HEK293 (cell line): ENCODE data around the gene FMO1.

Source experiments
- CTCF ChIA-PET: fragments of 350-600 bp; formaldehyde crosslinking; extraction: SDS; loops from one replicate; lab custom pipeline; 2021; ENCODE audit warnings: antibody characterized with exemption; lab: Yijun Ruan, JAX
- POLR2A ChIA-PET: fragments of 300-600 bp; formaldehyde crosslinking; extraction: SDS; loops from one replicate; lab custom pipeline; 2020; ENCODE audit warnings: antibody characterized with exemption, inconsistent platforms; lab: Yijun Ruan, JAX
- H3K27ac ChIP-seq: fragments of 200-500 bp; sonication (Bioruptor generic); 2 replicates; pipeline ENCODE4 v1.5.1; 2014; ENCODE audit warnings: low read depth, low read length, control low read depth, inconsistent platforms; ENCODE audit errors: extremely low read depth
- H3K36me3 ChIP-seq, 2 experiments: fragments of 200-500 bp in 1 of 2; sonication (Bioruptor generic) in 1 of 2; 1 replicate in 1 of 2; 2 replicates in 1 of 2; pipeline ENCODE4 v1.5.1; 2014 to 2017; ENCODE audit warnings: inconsistent platforms in 2 of 2, low read length in 2 of 2; ENCODE audit not compliant: control insufficient read depth in 2 of 2, insufficient read depth in 1 of 2
- H3K4me1 ChIP-seq: fragments of 200-500 bp; sonication (Bioruptor generic); 2 replicates; pipeline ENCODE4 v1.5.1; 2014; ENCODE audit warnings: mild to moderate bottlenecking, low read length, inconsistent platforms; ENCODE audit not compliant: control insufficient read depth, insufficient read depth
- H3K4me3 ChIP-seq: 2 replicates; pipeline ENCODE4 v1.5.1; 2011; ENCODE audit warnings: low read depth, mild to moderate bottlenecking, control low read depth, low read length, moderate library complexity
- H3K9me3 ChIP-seq: fragments of 200-500 bp; sonication (Bioruptor generic); 2 replicates; pipeline ENCODE4 v1.5.1; 2014; ENCODE audit warnings: low read depth, low read length, inconsistent platforms; ENCODE audit not compliant: control insufficient read depth, insufficient read depth
- AEBP2 ChIP-seq: fragments of 450-650 bp; formaldehyde crosslinking; IDR thresholded peaks from 2 replicates; pipeline ENCODE4 v1.5.1; 2016; ENCODE audit warnings: missing biosample characterization, missing genetic modification characterization, borderline replicate concordance
- IKZF3 ChIP-seq: fragments of 450-650 bp; IDR thresholded peaks from 2 replicates; pipeline ENCODE4 v1.5.0; 2018; ENCODE audit warnings: missing biosample characterization, mild to moderate bottlenecking, missing genetic modification characterization, moderate library complexity
- KLF10 ChIP-seq: fragments of 450-650 bp; IDR thresholded peaks from 2 replicates; pipeline ENCODE4 v1.5.1; 2018; ENCODE audit warnings: missing biosample characterization, mild to moderate bottlenecking, missing genetic modification characterization
- MEIS1 ChIP-seq: sonication (generic); formaldehyde crosslinking; IDR thresholded peaks from 2 replicates; pipeline ENCODE4 v1.8.1; 2022; ENCODE audit warnings: missing genetic modification reagents, mild to moderate bottlenecking, borderline replicate concordance
- REPIN1 ChIP-seq: fragments of 450-650 bp; formaldehyde crosslinking; IDR thresholded peaks from 2 replicates; pipeline ENCODE4 v1.5.1; 2017; ENCODE audit warnings: missing biosample characterization, missing genetic modification characterization, low read depth
- REST ChIP-seq: fragments of 450-650 bp; formaldehyde crosslinking; IDR thresholded peaks from 2 replicates; pipeline ENCODE4 v1.5.1; 2016; ENCODE audit warnings: missing biosample characterization, missing genetic modification characterization
- ZBTB20 ChIP-seq: fragments of 450-650 bp; formaldehyde crosslinking; IDR thresholded peaks from 2 replicates; pipeline ENCODE4 v1.5.1; 2016; ENCODE audit warnings: missing biosample characterization, missing genetic modification characterization
- ZBTB21 ChIP-seq: fragments of 450-650 bp; formaldehyde crosslinking; IDR thresholded peaks from 2 replicates; pipeline ENCODE4 v1.5.1; 2017; ENCODE audit warnings: missing biosample characterization, missing genetic modification characterization
- ZBTB8A ChIP-seq: fragments of 450-650 bp; formaldehyde crosslinking; IDR thresholded peaks from 2 replicates; pipeline ENCODE4 v1.5.1; 2016; ENCODE audit warnings: missing biosample characterization, missing genetic modification characterization
- ZFP37 ChIP-seq: fragments of 450-650 bp; formaldehyde crosslinking; IDR thresholded peaks from 2 replicates; pipeline ENCODE4 v1.5.1; 2016; ENCODE audit warnings: missing biosample characterization, missing genetic modification characterization
- ZNF114 ChIP-seq: fragments of 450-650 bp; formaldehyde crosslinking; IDR thresholded peaks from 2 replicates; pipeline ENCODE4 v1.5.0; 2017; ENCODE audit warnings: missing biosample characterization, missing genetic modification characterization
- ZNF133 ChIP-seq: fragments of 450-650 bp; formaldehyde crosslinking; IDR thresholded peaks from 2 replicates; pipeline ENCODE4 v1.5.1; 2016; ENCODE audit warnings: missing biosample characterization, missing genetic modification characterization
- ZNF302 ChIP-seq: fragments of 450-650 bp; formaldehyde crosslinking; IDR thresholded peaks from 2 replicates; pipeline ENCODE4 v1.5.1; 2016; ENCODE audit warnings: missing biosample characterization, missing genetic modification characterization, low read depth
- ZNF366 ChIP-seq: fragments of 450-650 bp; formaldehyde crosslinking; conservative IDR thresholded peaks from 2 replicates; pipeline ENCODE4 v1.5.1; 2016; ENCODE audit warnings: missing biosample characterization, missing genetic modification characterization
- ZNF404 ChIP-seq: fragments of 450-650 bp; formaldehyde crosslinking; IDR thresholded peaks from 2 replicates; pipeline ENCODE4 v1.5.1; 2017; ENCODE audit warnings: missing biosample characterization, missing genetic modification characterization
- ZNF433 ChIP-seq: fragments of 450-650 bp; formaldehyde crosslinking; IDR thresholded peaks from 2 replicates; pipeline ENCODE4 v1.5.1; 2016; ENCODE audit warnings: missing biosample characterization, missing genetic modification characterization, low read depth
- ZNF549 ChIP-seq: fragments of 450-650 bp; IDR thresholded peaks from 2 replicates; pipeline ENCODE4 v1.5.1; 2018; ENCODE audit warnings: missing biosample characterization, missing genetic modification characterization, mild to moderate bottlenecking, inconsistent platforms, moderate library complexity
- ZNF580 ChIP-seq: fragments of 450-650 bp; formaldehyde crosslinking; IDR thresholded peaks from 2 replicates; pipeline ENCODE4 v1.5.1; 2016; ENCODE audit warnings: missing biosample characterization, missing genetic modification characterization
- ZNF600 ChIP-seq: fragments of 450-650 bp; formaldehyde crosslinking; IDR thresholded peaks from 2 replicates; pipeline ENCODE4 v1.5.1; 2016; ENCODE audit warnings: missing biosample characterization, missing genetic modification characterization
- ZNF701 ChIP-seq: fragments of 450-650 bp; formaldehyde crosslinking; IDR thresholded peaks from 2 replicates; pipeline ENCODE4 v1.5.1; 2016; ENCODE audit warnings: missing biosample characterization, missing genetic modification characterization
- ZNF747 ChIP-seq: fragments of 450-650 bp; formaldehyde crosslinking; IDR thresholded peaks from 2 replicates; pipeline ENCODE4 v1.5.1; 2016; ENCODE audit warnings: missing biosample characterization, missing genetic modification characterization
- ZSCAN16 ChIP-seq: fragments of 450-650 bp; formaldehyde crosslinking; IDR thresholded peaks from 2 replicates; pipeline ENCODE4 v1.5.1; 2016; ENCODE audit warnings: missing biosample characterization, missing genetic modification characterization

The FMO1 gene

GRCh38 chr1:171219346-171220080 is 28.8 kb upstream of the FMO1 start (continued):
- TF ChIP-seq REST (tag by site-specific recombination) (no peak), ZBTB8A (tag by site-specific recombination) (no peak), ZBTB20 (tag by site-specific recombination) (no peak), KLF10 (no peak), ZNF600 (tag by site-specific recombination) (no peak), REPIN1 (tag by site-specific recombination) (no peak), ZNF433 (tag by site-specific recombination) (no peak), ZNF747 (tag by site-specific recombination) (no peak)
- TF ChIP-seq, all 188 proteins: peak for 0

GRCh38 chr1:171220081-171220420 is 28.2 kb upstream of the FMO1 start:
- POLR2A ChIA-PET, result no interaction called here
- no peak overlapping the region for H3K4me3 ChIP-seq

More at GRCh38 chr1:171220081-171220420, 28.2 kb upstream of the FMO1 start:
- CTCF ChIA-PET, result no interaction called here
- Histone ChIP-seq H3K9me3 (no peaks in the 10 kb centered on the region), H3K4me1 (no peaks in the 10 kb centered on the region), H3K36me3 (no peaks in the 10 kb centered on the region), H3K27ac (no peak overlapping the region)
- TF ChIP-seq REST (tag by site-specific recombination) (no peak), ZNF580 (tag by site-specific recombination) (no peak), ZSCAN16 (tag by site-specific recombination) (no peak), ZNF404 (no peak), ZNF114 (no peak), ZNF549 (tag by site-specific recombination) (no peak), MEIS1 (no peak), ZFP37 (tag by site-specific recombination) (no peak), AEBP2 (tag by site-specific recombination) (no peak), ZBTB21 (tag by site-specific recombination) (no peak), ZNF701 (tag by site-specific recombination) (no peak), IKZF3 (no peak), ZNF302 (tag by site-specific recombination) (no peak), ZNF600 (tag by site-specific recombination) (no peak), ZNF366 (tag by site-specific recombination) (no peak), ZNF133 (tag by site-specific recombination) (no peak)
